ENCODE results near the gene SLC25A22. TPM values are rescaled to one million over a fixed set of nuclear protein-coding genes. Genes with fewer than 3 reads are reported as not detected.

Gene SLC25A22
- total RNA-seq, 6 experiments from 2014 or later: 20.6 to 40.2 (median 29.9) TPM

GRCh38 chr11:789943-790342, 8.1 kb downstream of the SLC25A22 start, which contains the start of gene CEND1:
Gene CEND1 (minus strand): TSS chr11:790090. CDS start chr11:788576, 1,514 bp downstream.
- TF ChIP-seq CTCF (IDR thresholded peaks at IDR 0.05) (no peak), POLR2A (IDR thresholded peaks at IDR 0.05) (no peak)
- DNase-seq: no peak
- Histone ChIP-seq H3K4me3 (no peak within 1 kb of the TSS), H3K4me1 (peaks cover 0 to 11% (median 0%) of the 10 kb centered on the region in 4 donors), H3K27ac (no peak within 1 kb of the TSS), H3K27me3 (no peaks in the 10 kb centered on the region), H3K9me3 (no peaks in the 10 kb centered on the region), H3K36me3 (peaks cover 0 to 5% (median 0%) of the 10 kb centered on the region in 4 donors)
- 10% methylated on average over 2 of the region's 44 CpGs for WGBS (ENCODE audit: insufficient coverage, low coverage, low lambda C conversion rate, missing lambda C conversion rate)
- intact Hi-C loops (cut with DNase I): no loop called here
- peak; percentile 7 to 38 (median 26) for ATAC-seq

DNA sequence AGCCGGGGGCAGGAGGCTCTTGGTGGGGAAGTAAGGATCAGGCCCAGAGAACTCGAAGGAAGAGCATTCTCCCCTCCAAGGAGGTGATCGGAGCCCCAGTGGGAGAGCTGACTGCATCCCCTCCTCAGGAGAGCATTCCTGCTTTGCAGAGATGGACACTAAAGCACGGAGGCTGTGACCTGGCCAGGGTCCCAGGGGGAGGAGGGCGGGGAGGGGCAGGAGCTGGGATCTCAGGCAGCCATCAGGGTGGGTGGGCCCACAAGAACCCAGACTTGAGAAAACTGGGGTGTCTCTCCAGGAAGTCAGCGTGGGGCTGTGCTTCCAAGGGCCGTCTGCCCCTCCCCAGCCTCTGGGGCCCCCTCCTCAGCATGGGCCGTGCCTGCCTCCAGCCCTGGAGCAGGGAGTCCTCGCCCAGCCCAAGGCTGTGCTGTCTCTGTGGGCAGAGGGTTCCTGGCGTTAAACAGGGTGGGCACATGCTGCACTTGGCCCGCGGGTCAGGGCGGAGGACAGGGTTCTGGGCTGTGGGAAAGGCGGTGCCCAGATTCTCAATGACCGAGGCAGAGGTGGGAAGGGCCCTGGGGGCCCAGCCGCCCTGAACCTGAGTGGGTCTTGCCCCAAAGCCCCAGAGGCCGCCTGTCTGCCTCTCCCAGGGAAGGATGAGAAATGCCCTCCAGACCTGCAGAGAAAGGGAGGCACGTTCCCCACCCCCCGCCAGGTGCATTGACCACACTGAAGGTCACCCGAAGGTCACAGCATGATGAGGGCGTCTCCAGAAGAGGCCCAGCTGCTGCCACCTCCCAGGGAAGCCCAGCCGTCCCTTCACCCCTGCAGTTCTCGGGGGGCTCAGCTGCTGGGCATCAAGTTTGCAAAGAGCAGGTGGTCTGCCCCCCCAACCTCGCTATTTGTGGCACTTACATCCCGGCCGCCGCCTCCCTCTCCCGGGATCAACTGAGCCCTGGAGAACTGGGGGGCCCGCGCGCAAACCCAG, 8.8 kb downstream of the SLC25A22 start:
- Histone ChIP-seq H3K27ac (no peak overlapping the region), H3K4me3 (no peak overlapping the region), H3K36me3 (peaks cover 0 to 7% (median 0%) of the 10 kb centered on the region in 4 donors), H3K4me1 (peaks cover 0 to 4% (median 0%) of the 10 kb centered on the region in 4 donors), H3K27me3 (no peaks in the 10 kb centered on the region), H3K9me3 (no peaks in the 10 kb centered on the region)
- DNase-seq: peak in 1 of 3 donors; percentile 16
- ATAC-seq: peak in 3 of 4 donors; percentile 3 to 13 (median 4)
- intact Hi-C loops (cut with DNase I): no loop called here
- TF ChIP-seq CTCF (IDR thresholded peaks at IDR 0.05) (no peak), POLR2A (IDR thresholded peaks at IDR 0.05) (no peak)
- 16% methylated on average over 9 of the region's 31 CpGs for WGBS (ENCODE audit: insufficient coverage, low coverage, low lambda C conversion rate, missing lambda C conversion rate)

- no peak overlapping the region for H3K27ac ChIP-seq
- no peak for ATAC-seq
- H3K9me3 ChIP-seq: no peaks in the 10 kb centered on the region
- TF ChIP-seq CTCF (IDR thresholded peaks at IDR 0.05) (no peak), POLR2A (IDR thresholded peaks at IDR 0.05) (no peak)
- no peak overlapping the region for H3K4me3 ChIP-seq
- H3K27me3 ChIP-seq: no peaks in the 10 kb centered on the region
- peaks cover 0 to 13% (median 0%) of the 10 kb centered on the region in 4 donors for H3K36me3 ChIP-seq
- WGBS (ENCODE audit: insufficient coverage, low coverage, low lambda C conversion rate, missing lambda C conversion rate): 42% methylated on average over 8 of the region's 28 CpGs
- intact Hi-C loops (cut with DNase I): no loop called here
- DNase-seq: no peak
- peaks cover 0 to 4% (median 0%) of the 10 kb centered on the region in 4 donors for H3K4me1 ChIP-seq
Observed at GRCh38 chr11:788009-788640, 10.0 kb downstream of the SLC25A22 start.

GRCh38 chr11:787084-787675, 10.9 kb downstream of the SLC25A22 start:
- H3K36me3 ChIP-seq: peaks cover 0 to 10% (median 0%) of the 10 kb centered on the region in 4 donors
- H3K27ac ChIP-seq: no peak overlapping the region
- peaks cover 0 to 4% (median 0%) of the 10 kb centered on the region in 4 donors for H3K4me1 ChIP-seq
- WGBS (ENCODE audit: insufficient coverage, low coverage, low lambda C conversion rate, missing lambda C conversion rate): 89% methylated on average over 5 of the region's 24 CpGs
- no peaks in the 10 kb centered on the region for H3K27me3 ChIP-seq
- TF ChIP-seq CTCF (IDR thresholded peaks at IDR 0.05) (no peak), POLR2A (IDR thresholded peaks at IDR 0.05) (no peak)
- ATAC-seq (no peak), DNase-seq (no peak)
- no peak overlapping the region for H3K4me3 ChIP-seq
- intact Hi-C loops (cut with DNase I): no loop called here
- H3K9me3 ChIP-seq: no peaks in the 10 kb centered on the region
